ENCODE data around the gene F3. TPM values are rescaled to one million over a fixed set of nuclear protein-coding genes. Genes with fewer than 3 reads are reported as not detected.
"Not testable (repeated sequence)": the region's sequence is repeated elsewhere in the genome, so short reads cannot be mapped to it uniquely, and the experiment has no call there.

F3 gene
- total and polyA plus RNA-seq, 4 donors = 7.8 to 40.0 (median 20.8) TPM

DNA sequence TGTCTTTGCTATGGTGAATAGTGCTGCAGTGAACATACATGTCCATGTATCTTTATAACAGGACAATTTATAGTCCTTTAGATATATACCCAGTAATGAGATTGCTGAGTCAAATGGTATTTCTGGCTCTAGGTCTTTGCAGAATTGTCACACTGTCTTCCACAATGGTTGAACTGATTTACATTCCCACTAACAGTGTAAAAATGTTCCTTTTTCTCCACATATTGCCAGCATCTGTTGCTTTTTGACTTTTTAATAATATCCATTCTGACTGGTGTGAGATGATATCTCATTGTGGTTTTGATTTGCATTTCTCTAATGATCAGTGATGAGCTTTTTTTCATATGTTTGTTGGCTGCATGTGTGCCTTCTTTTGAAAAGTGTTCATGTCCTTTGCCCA lies 32.4 kb upstream of the F3 start:
- H3K9me3 ChIP-seq (ENCODE audit: control insufficient read depth, low read length); H3K4me3 ChIP-seq (ENCODE audit: low read length in 2 of 2); H3K4me1 ChIP-seq (ENCODE audit: control insufficient read depth in 1 of 2, insufficient read depth in 2 of 2, low read length in 2 of 2); H3K36me3 ChIP-seq (ENCODE audit: control insufficient read depth in 1 of 2, insufficient read depth in 2 of 2, low read length in 1 of 2); DNase-seq; ATAC-seq (ENCODE audit: low FRiP score); H3K27ac ChIP-seq (ENCODE audit: low read depth in 1 of 2, low read length in 2 of 2); H3K27me3 ChIP-seq (ENCODE audit: control insufficient read depth in 1 of 2, insufficient read depth in 2 of 2, low read length in 1 of 2); intact Hi-C loops (cut with DNase I): not testable (repeated sequence)

DNA sequence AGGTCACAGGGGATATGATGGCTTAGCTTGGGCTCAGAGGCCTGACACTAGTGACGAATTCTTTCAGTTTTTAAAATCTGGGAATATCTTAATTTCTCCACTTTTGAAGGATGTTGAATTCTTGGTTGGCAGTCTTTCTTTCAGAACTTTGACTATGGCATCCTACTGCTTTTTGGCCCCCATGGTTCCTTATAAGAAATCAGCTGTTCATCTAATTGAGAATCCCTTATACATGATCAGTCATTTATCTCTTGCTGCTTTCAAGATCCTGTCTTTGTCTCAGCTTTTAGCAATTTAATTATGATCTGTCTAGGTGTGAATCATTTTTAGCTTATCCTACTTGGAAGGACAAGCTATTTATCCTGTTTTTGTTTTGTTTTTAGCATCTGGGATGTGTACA lies 31.2 kb upstream of the F3 start:
- WGBS, 2 donors = 99 to 100% methylated on average over 1 of the region's 1 CpG

GRCh38 chr1:94570965-94571364 lies 29.4 kb upstream of the F3 start:
- DNase-seq; H3K4me3 ChIP-seq (ENCODE audit: low read length in 2 of 2); H3K9me3 ChIP-seq (ENCODE audit: control insufficient read depth, low read length); H3K27ac ChIP-seq (ENCODE audit: low read depth in 1 of 2, low read length in 2 of 2); intact Hi-C loops (cut with DNase I); ATAC-seq (ENCODE audit: low FRiP score); H3K27me3 ChIP-seq (ENCODE audit: control insufficient read depth in 1 of 2, insufficient read depth in 2 of 2, low read length in 1 of 2); H3K36me3 ChIP-seq (ENCODE audit: control insufficient read depth in 1 of 2, insufficient read depth in 2 of 2, low read length in 1 of 2); H3K4me1 ChIP-seq (ENCODE audit: control insufficient read depth in 1 of 2, insufficient read depth in 2 of 2, low read length in 2 of 2): not testable (repeated sequence)
- 91 to 93% methylated on average over 9 of the region's 9 CpGs for whole genome bisulfite sequencing, 2 donors

More for the DNA sequence above, 31.2 kb upstream of the F3 start:
- H3K4me3 ChIP-seq (ENCODE audit: low read length in 2 of 2) = no peak overlapping the region
- ATAC-seq (ENCODE audit: low FRiP score) (no peak), DNase-seq (no peak)
- no peaks in the 10 kb centered on the region for H3K27me3 ChIP-seq (ENCODE audit: control insufficient read depth in 1 of 2, insufficient read depth in 2 of 2, low read length in 1 of 2)
- intact Hi-C loops (cut with DNase I) = no loop called here
- no peaks in the 10 kb centered on the region for H3K36me3 ChIP-seq (ENCODE audit: control insufficient read depth in 1 of 2, insufficient read depth in 2 of 2, low read length in 1 of 2)
- H3K27ac ChIP-seq (ENCODE audit: low read depth in 1 of 2, low read length in 2 of 2) = no peak overlapping the region
- peaks cover 2% of the 10 kb centered on the region for H3K9me3 ChIP-seq (ENCODE audit: control insufficient read depth, low read length)
- no peaks in the 10 kb centered on the region for H3K4me1 ChIP-seq (ENCODE audit: control insufficient read depth in 1 of 2, insufficient read depth in 2 of 2, low read length in 2 of 2)

DNA sequence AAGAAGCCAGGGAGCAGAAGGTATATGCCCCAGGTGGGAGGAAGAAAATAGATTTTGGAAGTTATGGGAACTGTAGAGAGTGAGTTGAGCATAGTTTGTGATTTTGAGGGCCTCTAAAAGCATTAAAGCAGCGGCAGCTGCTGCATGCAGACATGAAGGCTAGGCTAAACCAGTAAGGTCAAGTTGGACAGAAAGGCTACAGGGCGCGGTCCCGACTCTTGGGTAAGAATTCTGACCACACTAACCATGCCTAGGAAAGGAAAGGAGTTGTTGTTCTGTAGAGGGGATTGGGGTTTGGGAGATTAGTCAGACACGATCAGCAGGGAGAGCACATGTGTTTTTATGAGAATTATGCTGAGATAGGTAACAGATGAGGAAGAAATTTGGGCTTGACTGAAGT lies 27.2 kb upstream of the F3 start:
- H3K27me3 ChIP-seq (ENCODE audit: control insufficient read depth in 1 of 2, insufficient read depth in 2 of 2, low read length in 1 of 2); intact Hi-C loops (cut with DNase I); ATAC-seq (ENCODE audit: low FRiP score); H3K36me3 ChIP-seq (ENCODE audit: control insufficient read depth in 1 of 2, insufficient read depth in 2 of 2, low read length in 1 of 2); H3K9me3 ChIP-seq (ENCODE audit: control insufficient read depth, low read length); H3K4me1 ChIP-seq (ENCODE audit: control insufficient read depth in 1 of 2, insufficient read depth in 2 of 2, low read length in 2 of 2); H3K4me3 ChIP-seq (ENCODE audit: low read length in 2 of 2); DNase-seq; H3K27ac ChIP-seq (ENCODE audit: low read depth in 1 of 2, low read length in 2 of 2): not testable (repeated sequence)
- WGBS, 2 donors = 85 to 86% methylated on average over 5 of the region's 5 CpGs

DNA sequence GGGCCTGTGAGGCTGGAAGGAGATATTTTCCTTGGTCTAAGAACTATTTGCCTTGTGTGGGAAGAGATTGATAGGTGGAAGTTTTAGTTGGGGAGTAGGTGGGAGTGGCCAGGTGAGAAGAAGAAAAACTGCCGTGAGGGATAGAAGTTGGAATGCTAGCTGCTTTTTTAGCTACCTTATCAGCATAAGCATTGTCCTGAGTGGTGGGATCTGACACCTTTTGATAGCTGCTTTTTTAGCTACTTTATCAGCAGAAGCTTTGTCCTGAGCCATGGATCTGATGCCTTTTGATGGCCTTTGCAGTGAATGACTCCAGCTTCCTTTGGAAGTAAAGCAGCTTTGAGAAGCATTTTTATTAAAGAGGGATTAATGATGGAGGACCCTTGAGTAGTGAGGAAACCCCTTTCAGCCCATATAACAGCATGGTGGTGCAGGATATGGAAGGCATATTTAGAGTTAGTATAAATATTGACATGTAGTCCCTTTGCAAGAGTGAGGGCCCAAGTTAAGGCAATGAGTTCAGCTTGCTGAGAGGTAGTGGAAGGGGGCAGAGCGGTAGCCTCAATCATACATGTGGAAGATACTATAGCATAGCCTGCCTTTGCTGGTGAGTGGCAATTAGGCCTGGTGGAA lies 26.5 kb upstream of the F3 start:
- DNase-seq; H3K27ac ChIP-seq (ENCODE audit: low read depth in 1 of 2, low read length in 2 of 2); H3K4me1 ChIP-seq (ENCODE audit: control insufficient read depth in 1 of 2, insufficient read depth in 2 of 2, low read length in 2 of 2); ATAC-seq (ENCODE audit: low FRiP score); H3K9me3 ChIP-seq (ENCODE audit: control insufficient read depth, low read length); H3K27me3 ChIP-seq (ENCODE audit: control insufficient read depth in 1 of 2, insufficient read depth in 2 of 2, low read length in 1 of 2); H3K4me3 ChIP-seq (ENCODE audit: low read length in 2 of 2); intact Hi-C loops (cut with DNase I); H3K36me3 ChIP-seq (ENCODE audit: control insufficient read depth in 1 of 2, insufficient read depth in 2 of 2, low read length in 1 of 2): not testable (repeated sequence)
- WGBS, 2 donors = 96 to 98% methylated on average over 2 of the region's 2 CpGs

GRCh38 chr1:94566436-94566835 lies 24.9 kb upstream of the F3 start:
- H3K36me3 ChIP-seq (ENCODE audit: control insufficient read depth in 1 of 2, insufficient read depth in 2 of 2, low read length in 1 of 2); ATAC-seq (ENCODE audit: low FRiP score); H3K4me3 ChIP-seq (ENCODE audit: low read length in 2 of 2); H3K9me3 ChIP-seq (ENCODE audit: control insufficient read depth, low read length); H3K27me3 ChIP-seq (ENCODE audit: control insufficient read depth in 1 of 2, insufficient read depth in 2 of 2, low read length in 1 of 2); H3K4me1 ChIP-seq (ENCODE audit: control insufficient read depth in 1 of 2, insufficient read depth in 2 of 2, low read length in 2 of 2); DNase-seq; intact Hi-C loops (cut with DNase I); H3K27ac ChIP-seq (ENCODE audit: low read depth in 1 of 2, low read length in 2 of 2): not testable (repeated sequence)
- 72 to 75% methylated on average over 5 of the region's 5 CpGs for WGBS, 2 donors

GRCh38 chr1:94565901-94566300 lies 24.3 kb upstream of the F3 start:
- DNase-seq (no peak), ATAC-seq (ENCODE audit: low FRiP score) (no peak)
- H3K27ac ChIP-seq (ENCODE audit: low read depth in 1 of 2, low read length in 2 of 2) = no peak overlapping the region
- no peak overlapping the region for H3K4me3 ChIP-seq (ENCODE audit: low read length in 2 of 2)
- intact Hi-C loops (cut with DNase I) = no loop called here
- H3K4me1 ChIP-seq (ENCODE audit: control insufficient read depth in 1 of 2, insufficient read depth in 2 of 2, low read length in 2 of 2) = no peaks in the 10 kb centered on the region
- H3K9me3 ChIP-seq (ENCODE audit: control insufficient read depth, low read length) = peaks cover 2% of the 10 kb centered on the region
- H3K27me3 ChIP-seq (ENCODE audit: control insufficient read depth in 1 of 2, insufficient read depth in 2 of 2, low read length in 1 of 2) = no peaks in the 10 kb centered on the region
- 96 to 100% methylated on average over 2 of the region's 2 CpGs for WGBS, 2 donors
- H3K36me3 ChIP-seq (ENCODE audit: control insufficient read depth in 1 of 2, insufficient read depth in 2 of 2, low read length in 1 of 2) = no peaks in the 10 kb centered on the region

- no peak overlapping the region for H3K4me3 ChIP-seq (ENCODE audit: low read length in 2 of 2)
- intact Hi-C loops (cut with DNase I) = no loop called here
- no peak for DNase-seq
- no peak overlapping the region for H3K27ac ChIP-seq (ENCODE audit: low read depth in 1 of 2, low read length in 2 of 2)
- no peaks in the 10 kb centered on the region for H3K9me3 ChIP-seq (ENCODE audit: control insufficient read depth, low read length)
- 72 to 79% methylated on average over 12 of the region's 12 CpGs for WGBS, 2 donors
- ATAC-seq (ENCODE audit: low FRiP score) = no peak
- no peaks in the 10 kb centered on the region for H3K4me1 ChIP-seq (ENCODE audit: control insufficient read depth in 1 of 2, insufficient read depth in 2 of 2, low read length in 2 of 2)
- no peaks in the 10 kb centered on the region for H3K36me3 ChIP-seq (ENCODE audit: control insufficient read depth in 1 of 2, insufficient read depth in 2 of 2, low read length in 1 of 2)
- no peaks in the 10 kb centered on the region for H3K27me3 ChIP-seq (ENCODE audit: control insufficient read depth in 1 of 2, insufficient read depth in 2 of 2, low read length in 1 of 2)
These were observed 21.1 kb upstream of the F3 start for GRCh38 chr1:94562519-94563260.

- Histone ChIP-seq H3K36me3 (ENCODE audit: control insufficient read depth in 1 of 2, insufficient read depth in 2 of 2, low read length in 1 of 2) (no peaks in the 10 kb centered on the region), H3K27ac (ENCODE audit: low read depth in 1 of 2, low read length in 2 of 2) (no peak overlapping the region), H3K4me1 (ENCODE audit: control insufficient read depth in 1 of 2, insufficient read depth in 2 of 2, low read length in 2 of 2) (no peaks in the 10 kb centered on the region), H3K27me3 (ENCODE audit: control insufficient read depth in 1 of 2, insufficient read depth in 2 of 2, low read length in 1 of 2) (no peaks in the 10 kb centered on the region), H3K4me3 (ENCODE audit: low read length in 2 of 2) (no peak overlapping the region), H3K9me3 (ENCODE audit: control insufficient read depth, low read length) (no peaks in the 10 kb centered on the region)
- no peak for ATAC-seq (ENCODE audit: low FRiP score)
- DNase-seq = no peak
- intact Hi-C loops (cut with DNase I) = no loop called here
- 75 to 78% methylated on average over 1 of the region's 1 CpG for WGBS, 2 donors
These were observed 18.8 kb upstream of the F3 start for GRCh38 chr1:94560333-94560732.

Measured in aorta (tissue), 5 donors.